Neural progenitor cell (in vitro differentiated cells): Measurements from ENCODE around the gene AQP7. TPM values are rescaled to one million over a fixed set of nuclear protein-coding genes. Genes with fewer than 3 reads are reported as not detected.

ENCODE experiments used
- DNase-seq: peaks from one replicate; pipeline ENCODE4 v3.0.0-alpha.2; 2016; ENCODE audit warnings: low spot score
- H2AFZ ChIP-seq: fragments of 200-600 bp; sonication (generic); replicated peaks from 2 replicates; pipeline ENCODE4 v1.6.1; 2016; ENCODE audit warnings: antibody characterized with exemption
- H3F3A ChIP-seq: fragments of 200-600 bp; sonication (generic); 2 replicates; pipeline ENCODE4 v1.6.1; 2016; ENCODE audit warnings: antibody characterized with exemption, low read depth
- H3K27ac ChIP-seq: fragments of 200-600 bp; sonication (generic); 2 replicates; pipeline ENCODE4 v1.5.1; 2016; ENCODE audit warnings: mild to moderate bottlenecking
- H3K27me3 ChIP-seq: fragments of 200-600 bp; sonication (generic); 2 replicates; pipeline ENCODE4 v1.6.1; 2016; ENCODE audit warnings: mild to moderate bottlenecking, moderate library complexity
- H3K36me3 ChIP-seq: fragments of 200-600 bp; sonication (generic); 2 replicates; pipeline ENCODE4 v1.5.1; 2016
- H3K4me1 ChIP-seq: fragments of 200-600 bp; sonication (generic); 2 replicates; pipeline ENCODE4 v1.6.1; 2016; ENCODE audit warnings: mixed run types
- H3K4me2 ChIP-seq: fragments of 200-600 bp; sonication (generic); 2 replicates; pipeline ENCODE4 v1.6.1; 2016
- H3K4me3 ChIP-seq: fragments of 200-600 bp; sonication (generic); 2 replicates; pipeline ENCODE4 v1.5.1; 2016
- H3K79me2 ChIP-seq: fragments of 200-600 bp; sonication (generic); 2 replicates; pipeline ENCODE4 v1.6.1; 2016; ENCODE audit warnings: low read depth
- H3K9ac ChIP-seq: fragments of 200-600 bp; sonication (generic); 2 replicates; pipeline ENCODE4 v1.6.1; 2016
- H3K9me3 ChIP-seq: fragments of 200-600 bp; sonication (generic); 2 replicates; pipeline ENCODE4 v1.5.1; 2016; ENCODE audit warnings: low read depth
- H4K20me1 ChIP-seq: fragments of 200-600 bp; sonication (generic); 2 replicates; pipeline ENCODE4 v1.6.1; 2016; ENCODE audit warnings: low read depth
- H3K27ac Mint-ChIP-seq: 3 replicates; pipeline ENCODE4 v1.8.0; 2021; ENCODE audit warnings: mixed read lengths
- H3K27me3 Mint-ChIP-seq: 2 replicates; pipeline ENCODE4 v1.8.0; 2022; ENCODE audit warnings: low read depth, mild to moderate bottlenecking, inconsistent platforms, moderate library complexity, mixed read lengths; ENCODE audit not compliant: insufficient read depth
- H3K36me3 Mint-ChIP-seq: 3 replicates; pipeline ENCODE4 v1.8.0; 2021; ENCODE audit warnings: mixed read lengths
- H3K4me1 Mint-ChIP-seq: 3 replicates; pipeline ENCODE4 v1.8.0; 2021; ENCODE audit warnings: mixed read lengths
- H3K4me3 Mint-ChIP-seq: 3 replicates; pipeline ENCODE4 v1.8.0; 2021; ENCODE audit warnings: mild to moderate bottlenecking, moderate library complexity, mixed read lengths
- H3K9me3 Mint-ChIP-seq: 3 replicates; pipeline ENCODE4 v1.8.0; 2020; ENCODE audit warnings: mixed read lengths
- CTCF ChIP-seq: fragments of 200-600 bp; sonication (generic); IDR thresholded peaks from 2 replicates; pipeline ENCODE4 v1.5.1; 2017; ENCODE audit warnings: antibody characterized with exemption, mild to moderate bottlenecking
- EZH2 ChIP-seq: fragments of 200-600 bp; sonication (generic); IDR thresholded peaks from 2 replicates; pipeline ENCODE4 v1.6.1; 2017; ENCODE audit warnings: antibody characterized with exemption, mild to moderate bottlenecking, moderate library complexity
- EZH2phosphoT487 ChIP-seq: fragments of 200-600 bp; sonication (generic); IDR thresholded peaks from 2 replicates; pipeline ENCODE4 v1.6.1; 2017; ENCODE audit warnings: antibody characterized with exemption
- total RNA-seq: library from RNA; depleted of rRNA; stranded (reverse); fragments of >200 nt; gene quantifications from 2 replicates; pipeline ENCODE4 v1.2.3, GENCODE V29; 2015; ENCODE audit warnings: low replicate concordance

Gene AQP7
- total RNA-seq, 1 donor from 2014 or later: not detected

- H3K4me3 ChIP-seq: no peak overlapping the region
- Mint-ChIP-seq H3K4me3 (no peak overlapping the region), H3K9me3 (no peaks in the 10 kb centered on the region), H3K27me3 (peaks cover 1% of the 10 kb centered on the region), H3K36me3 (no peaks in the 10 kb centered on the region), H3K27ac (no peak overlapping the region), H3K4me1 (peaks cover 13% of the 10 kb centered on the region)
- no peak overlapping the region for H3K9ac ChIP-seq
- TF ChIP-seq EZH2phosphoT487 (no peak), CTCF (no peak), EZH2 (no peak)
- no peaks in the 10 kb centered on the region for H4K20me1 ChIP-seq
- no peak for DNase-seq
- H3K79me2 ChIP-seq: no peaks in the 10 kb centered on the region
- H3F3A ChIP-seq: no peaks in the 10 kb centered on the region
- no peaks in the 10 kb centered on the region for H3K36me3 ChIP-seq
- no peak overlapping the region for H3K4me2 ChIP-seq
- no peaks in the 10 kb centered on the region for H3K27me3 ChIP-seq
- H3K4me1 ChIP-seq: no peaks in the 10 kb centered on the region
- H3K9me3 ChIP-seq: no peaks in the 10 kb centered on the region
- H3K27ac ChIP-seq: no peak overlapping the region
- H2AFZ ChIP-seq: no peak overlapping the region
Measured at GRCh38 chr9:33408087-33408486, 5.7 kb upstream of the AQP7 start.

GRCh38 chr9:33407061-33407460, 4.7 kb upstream of the AQP7 start:
- H3K4me2 ChIP-seq: no peak overlapping the region
- H3F3A ChIP-seq: no peaks in the 10 kb centered on the region
- H3K79me2 ChIP-seq: no peaks in the 10 kb centered on the region
- no peaks in the 10 kb centered on the region for H3K4me1 ChIP-seq
- H3K27ac ChIP-seq: no peak overlapping the region
- Mint-ChIP-seq H3K27me3 (peaks cover 3% of the 10 kb centered on the region), H3K9me3 (no peaks in the 10 kb centered on the region), H3K4me3 (no peak overlapping the region), H3K27ac (no peak overlapping the region), H3K36me3 (no peaks in the 10 kb centered on the region), H3K4me1 (peaks cover 17% of the 10 kb centered on the region)
- H3K4me3 ChIP-seq: no peak overlapping the region
- no peak for DNase-seq
- TF ChIP-seq CTCF (no peak), EZH2 (no peak), EZH2phosphoT487 (no peak)
- no peaks in the 10 kb centered on the region for H4K20me1 ChIP-seq
- H3K9me3 ChIP-seq: no peaks in the 10 kb centered on the region
- H3K27me3 ChIP-seq: no peaks in the 10 kb centered on the region
- no peak overlapping the region for H2AFZ ChIP-seq
- H3K36me3 ChIP-seq: no peaks in the 10 kb centered on the region
- H3K9ac ChIP-seq: no peak overlapping the region

- Mint-ChIP-seq H3K36me3 (no peaks in the 10 kb centered on the region), H3K9me3 (no peaks in the 10 kb centered on the region), H3K4me3 (no peak overlapping the region), H3K4me1 (peaks cover 27% of the 10 kb centered on the region), H3K27me3 (peaks cover 5% of the 10 kb centered on the region), H3K27ac (peak overlapping the region; percentile 29)
- Histone ChIP-seq H3K27ac (no peak overlapping the region), H3K79me2 (no peaks in the 10 kb centered on the region), H3F3A (no peaks in the 10 kb centered on the region), H3K36me3 (no peaks in the 10 kb centered on the region), H3K27me3 (no peaks in the 10 kb centered on the region), H2AFZ (peak overlapping the region; percentile 17), H3K9ac (no peak overlapping the region), H3K9me3 (no peaks in the 10 kb centered on the region), H3K4me1 (no peaks in the 10 kb centered on the region), H4K20me1 (no peaks in the 10 kb centered on the region), H3K4me3 (no peak overlapping the region), H3K4me2 (no peak overlapping the region)
- DNase-seq: no peak
- TF ChIP-seq CTCF (no peak), EZH2 (no peak), EZH2phosphoT487 (no peak)
Measured at GRCh38 chr9:33404788-33405362, 2.5 kb upstream of the AQP7 start.
